Right lobe of liver (tissue), 6 donors: ENCODE data around the gene MYOZ3. TPM values are rescaled to one million over a fixed set of nuclear protein-coding genes. Genes with fewer than 3 reads are reported as not detected.

Experiments
- ATAC-seq, 4 donors: fragments of 200-7000 bp; cut with Tn5 transposase; one replicate each; pipeline ENCODE4 v1.9.1; 2020; ENCODE audit warnings: mild to moderate bottlenecking in 4 of 4, moderate library complexity in 4 of 4
- DNase-seq, 3 donors: peaks; one replicate each; pipeline ENCODE4 v3.0.0-alpha.2; 2020
- H3K27ac ChIP-seq, 3 donors: fragments of 200-600 bp; one replicate each; pipeline ENCODE4 v1.8.0; 2022
- H3K27me3 ChIP-seq, 2 donors: fragments of 200-600 bp; one replicate each; pipeline ENCODE4 v1.8.0; 2022
- H3K36me3 ChIP-seq, 4 donors: fragments of 200-600 bp; sonication (generic) in 1 of 4; one replicate each; pipeline versions ENCODE4 v1.5.1 to v1.8.0; 2017 to 2022; ENCODE audit warnings: control low read depth in 1 of 4
- H3K4me1 ChIP-seq, 4 donors: fragments of 200-600 bp; sonication (generic) in 1 of 4; one replicate each; pipeline versions ENCODE4 v1.5.1 to v1.8.0; 2017 to 2022; ENCODE audit warnings: control low read depth in 1 of 4
- H3K4me3 ChIP-seq, 3 donors: fragments of 200-600 bp; one replicate each; pipeline ENCODE4 v1.8.0; 2022
- H3K9me3 ChIP-seq, 4 donors: fragments of 200-600 bp; sonication (generic) in 1 of 4; one replicate each; pipeline versions ENCODE4 v1.5.1 to v1.8.0; 2017 to 2022; ENCODE audit warnings: control low read depth in 1 of 4
- POLR2A ChIP-seq: fragments of 450-650 bp; IDR thresholded peaks from one replicate; pipeline ENCODE4 v1.6.1; 2017; ENCODE audit warnings: antibody characterized with exemption, mild to moderate bottlenecking
- WGBS: methylation state at CpG from one replicate; pipeline ENCODE4 v1.1.6; 2018; ENCODE audit warnings: low coverage, low lambda C conversion rate; ENCODE audit not compliant: insufficient coverage; ENCODE audit errors: missing lambda C conversion rate; 5-methylcytosine and 5-hydroxymethylcytosine counted together
- intact Hi-C, 2 donors: fragments of 100-400 bp; cut with DNase I; formaldehyde crosslinking; loops; one replicate each; pipeline versions ENCODE4 v1.11.2 to v1.14.1; 2022
- total RNA-seq, 6 experiments: library from RNA; depleted of rRNA in 2 of 6; stranded (reverse); fragments of >200 nt in 2 of 6; fragmentation: NEBNext Ultra II Directional in 3 of 6; extraction: Animal tissue kit (Norgen Biotek cat#: 25700) in 3 of 6; gene quantifications; one replicate each; pipeline versions ENCODE4 v1.1.0 to v1.2.4, GENCODE V29; 2016 to 2023
- TF ChIP-seq, protein P1 (sequence below), 4 donors: fragments of 200-600 bp in 3 of 4; fragments of 450-650 bp in 1 of 4; IDR thresholded peaks; one replicate each; pipeline versions ENCODE4 v1.5.1 to v1.8.0; 2016 to 2022; ENCODE audit warnings: antibody characterized with exemption in 4 of 4, mild to moderate bottlenecking in 2 of 4
- donor health status: DM: no; HTN: yes; CAD: no.
- donor health status: DM: no; HTN: no; CAD: no.
- donor health status: DM: no; HTN: no; CAD: no.
- donor health status: DM: no; HTN: yes; CAD: no.
- donor health status: DM: no; HTN: yes; CAD: no.

The MYOZ3 gene
- total RNA-seq, 6 experiments from 2014 or later: 0.09 to 0.25 (median 0.12) TPM; not detected in 3

DNA sequence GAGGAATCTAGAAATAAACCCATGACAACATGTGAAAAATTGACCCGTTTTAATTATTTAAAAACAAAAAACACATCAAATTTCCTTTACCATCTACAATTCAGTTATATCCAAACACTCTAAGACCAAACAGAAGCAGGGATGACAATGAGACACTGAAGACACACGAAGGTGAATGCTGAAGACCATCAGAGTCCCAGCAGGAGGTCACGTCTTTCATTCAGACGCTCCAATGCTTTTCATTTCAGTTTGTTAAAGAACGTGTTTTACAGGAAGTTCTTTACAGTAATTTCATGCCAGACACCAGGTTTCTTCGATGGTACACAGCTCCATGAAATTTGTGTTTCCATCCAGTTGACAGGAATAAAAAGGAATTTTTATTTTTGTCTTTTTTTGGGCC, 29.7 kb downstream of the MYOZ3 start:
- ATAC-seq: no peak

GRCh38 chr5:150692276-150692675, 31.2 kb downstream of the MYOZ3 start:
- TF ChIP-seq POLR2A: no peak
- TF ChIP-seq, protein P1, sequence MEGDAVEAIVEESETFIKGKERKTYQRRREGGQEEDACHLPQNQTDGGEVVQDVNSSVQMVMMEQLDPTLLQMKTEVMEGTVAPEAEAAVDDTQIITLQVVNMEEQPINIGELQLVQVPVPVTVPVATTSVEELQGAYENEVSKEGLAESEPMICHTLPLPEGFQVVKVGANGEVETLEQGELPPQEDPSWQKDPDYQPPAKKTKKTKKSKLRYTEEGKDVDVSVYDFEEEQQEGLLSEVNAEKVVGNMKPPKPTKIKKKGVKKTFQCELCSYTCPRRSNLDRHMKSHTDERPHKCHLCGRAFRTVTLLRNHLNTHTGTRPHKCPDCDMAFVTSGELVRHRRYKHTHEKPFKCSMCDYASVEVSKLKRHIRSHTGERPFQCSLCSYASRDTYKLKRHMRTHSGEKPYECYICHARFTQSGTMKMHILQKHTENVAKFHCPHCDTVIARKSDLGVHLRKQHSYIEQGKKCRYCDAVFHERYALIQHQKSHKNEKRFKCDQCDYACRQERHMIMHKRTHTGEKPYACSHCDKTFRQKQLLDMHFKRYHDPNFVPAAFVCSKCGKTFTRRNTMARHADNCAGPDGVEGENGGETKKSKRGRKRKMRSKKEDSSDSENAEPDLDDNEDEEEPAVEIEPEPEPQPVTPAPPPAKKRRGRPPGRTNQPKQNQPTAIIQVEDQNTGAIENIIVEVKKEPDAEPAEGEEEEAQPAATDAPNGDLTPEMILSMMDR (IDR thresholded peaks at IDR 0.05): no peak
- Histone ChIP-seq H3K9me3 (no peaks in the 10 kb centered on the region), H3K4me1 (no peaks in the 10 kb centered on the region), H3K27me3 (no peaks in the 10 kb centered on the region), H3K27ac (no peak overlapping the region), H3K36me3 (peaks cover 7 to 67% (median 45%) of the 10 kb centered on the region in 4 donors), H3K4me3 (no peak overlapping the region)
- 85% methylated on average over 2 of the region's 3 CpGs for WGBS
- intact Hi-C loops: loop anchor here in 1 of 2 donors (10.0 kb wide), 1 partner anchor 47 kb away; the partner anchor contains the start of gene SYNPO
- DNase-seq (no peak), ATAC-seq (no peak)

More for the DNA sequence above, 29.7 kb downstream of the MYOZ3 start:
- Histone ChIP-seq H3K4me3 (no peak overlapping the region), H3K36me3 (peaks cover 7 to 51% (median 35%) of the 10 kb centered on the region in 4 donors), H3K27me3 (no peaks in the 10 kb centered on the region), H3K27ac (no peak overlapping the region), H3K4me1 (no peaks in the 10 kb centered on the region), H3K9me3 (no peaks in the 10 kb centered on the region)
- 81% methylated on average over 6 of the region's 6 CpGs for WGBS
- intact Hi-C loops: loop anchor here in 1 of 2 donors (10.0 kb wide), 1 partner anchor 46 kb away; the partner anchor contains the start of gene SYNPO
- no peak for DNase-seq
- TF ChIP-seq POLR2A: no peak
- TF ChIP-seq, protein P1 (IDR thresholded peaks at IDR 0.05): no peak

DNA sequence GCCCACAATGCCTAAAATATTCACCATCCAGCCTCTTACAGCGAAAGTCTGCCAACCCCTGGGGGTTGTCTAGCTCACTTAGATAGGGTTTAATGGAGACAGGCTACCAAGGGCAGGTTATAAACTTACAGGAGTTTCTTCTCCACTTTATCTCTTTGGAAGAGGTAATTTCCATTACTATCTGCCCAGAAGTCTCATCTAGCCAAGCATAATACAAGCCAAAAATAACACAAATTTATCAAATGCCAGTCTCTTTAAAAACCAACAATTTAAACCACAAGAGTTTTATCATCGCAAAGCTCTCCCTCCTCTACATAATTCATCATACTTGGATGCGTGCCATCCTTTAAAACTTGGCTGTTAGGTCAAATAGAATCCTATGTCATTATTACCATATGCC, 33.6 kb downstream of the MYOZ3 start:
- intact Hi-C loops: loop anchor here in 1 of 2 donors (10.0 kb wide), 1 partner anchor 50 kb away; the partner anchor contains the start of gene SYNPO
- no peak overlapping the region for H3K4me3 ChIP-seq
- H3K9me3 ChIP-seq: no peaks in the 10 kb centered on the region
- H3K36me3 ChIP-seq: peaks cover 7 to 84% (median 54%) of the 10 kb centered on the region in 4 donors
- ATAC-seq: no peak
- H3K4me1 ChIP-seq: peaks cover 0 to 5% (median 2%) of the 10 kb centered on the region in 4 donors
- H3K27ac ChIP-seq: no peak overlapping the region
- H3K27me3 ChIP-seq: no peaks in the 10 kb centered on the region
- DNase-seq: no peak
- 91% methylated on average over 3 of the region's 3 CpGs for WGBS
- TF ChIP-seq, protein P1 (IDR thresholded peaks at IDR 0.05): no peak

- Histone ChIP-seq H3K4me1 (peaks cover 0 to 14% (median 4%) of the 10 kb centered on the region in 4 donors), H3K36me3 (peaks cover 0 to 38% (median 24%) of the 10 kb centered on the region in 4 donors), H3K27me3 (no peaks in the 10 kb centered on the region), H3K27ac (peak overlapping the region; percentile 92 to 97 (median 95)), H3K4me3 (peak overlapping the region; percentile 84 to 100 (median 97)), H3K9me3 (no peaks in the 10 kb centered on the region)
- 1% methylated on average over 15 of the region's 15 CpGs for WGBS
- DNase-seq (no peak), ATAC-seq (peak in 1 of 4 donors; percentile 3)
- TF ChIP-seq, protein P1 (IDR thresholded peaks at IDR 0.05): no peak
- TF ChIP-seq POLR2A: no peak
- intact Hi-C loops: no loop called here
These were observed 39.2 kb downstream of the MYOZ3 start for GRCh38 chr5:150700246-150700593.
